ENCODE results near the gene CARD11.
A peak's percentile ranks its signal among the peaks of the same experiment; 100 is the strongest.

Gene CARD11

DNA sequence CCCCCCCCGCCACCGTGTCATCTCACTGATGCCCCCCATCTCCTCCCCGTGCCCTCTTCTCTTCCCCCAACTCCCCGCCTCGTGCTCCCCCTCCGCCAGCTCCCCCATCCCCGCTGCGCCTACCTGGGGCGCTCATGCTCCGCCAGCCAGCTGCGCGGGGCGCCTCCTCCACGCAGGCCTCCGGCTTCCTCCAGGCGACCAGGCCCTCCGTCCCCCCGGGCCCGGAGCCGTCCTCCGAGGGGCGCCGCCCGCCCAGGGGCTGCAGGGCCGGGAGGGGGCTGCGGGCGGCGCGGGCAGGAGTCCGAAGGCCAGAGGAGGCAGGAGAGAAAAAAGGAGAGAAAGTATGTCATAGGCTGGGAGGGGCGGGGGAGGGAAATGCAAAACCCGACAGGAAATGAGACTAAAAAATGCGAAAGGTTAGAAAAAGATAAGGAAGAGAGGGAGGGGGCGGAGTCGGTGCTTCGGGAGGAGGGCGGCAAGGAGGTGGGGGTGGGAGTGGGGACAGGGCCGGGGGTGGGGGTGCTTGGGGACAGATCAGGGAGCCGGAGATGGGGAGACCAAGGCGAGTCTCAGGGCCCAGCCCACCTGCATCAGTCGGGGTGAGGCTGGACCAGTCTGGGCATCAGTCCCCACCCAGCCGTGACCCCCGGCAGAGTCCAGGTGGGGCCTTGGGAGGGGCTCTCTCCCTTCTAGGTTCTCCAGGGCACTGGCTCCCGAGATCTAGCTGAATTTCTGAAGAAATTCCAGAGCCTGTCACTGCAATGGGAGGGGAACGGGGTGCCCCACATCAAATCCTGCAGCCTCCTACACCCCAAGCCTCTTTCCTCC, at the start of gene CARD11:
Gene CARD11, minus strand, starts transcription at position 324 of the 828 bp plus-strand sequence. CDS start 85,361 bp downstream, outside the sequence.
- peak in 1 of 3 donors; percentile 51 for DNase-seq (ENCODE audit: low read depth in 3 of 3)

DNA sequence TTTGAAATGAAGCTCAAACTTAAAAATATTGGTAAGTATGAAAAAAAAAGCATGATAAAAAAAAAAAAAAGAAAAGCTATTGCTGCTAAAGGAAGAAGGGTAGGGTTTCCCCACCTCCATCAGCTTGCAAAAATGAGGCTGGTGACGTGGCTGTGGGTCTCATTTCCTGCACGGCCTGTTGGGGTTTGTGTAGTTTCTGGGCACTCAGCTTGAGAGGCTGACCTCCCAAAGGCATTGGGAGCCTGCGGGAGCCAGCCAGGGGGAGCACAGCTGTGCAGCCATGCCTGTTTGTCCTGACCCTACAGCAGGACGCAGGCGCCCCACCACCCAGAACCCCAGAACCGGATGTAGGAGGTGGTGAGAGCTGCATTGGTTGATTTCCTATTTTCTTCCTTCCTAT, 48.8 kb upstream of the CARD11 start:
- DNase-seq (ENCODE audit: low read depth in 3 of 3), result peak; percentile 48 to 56 (median 50)

DNA sequence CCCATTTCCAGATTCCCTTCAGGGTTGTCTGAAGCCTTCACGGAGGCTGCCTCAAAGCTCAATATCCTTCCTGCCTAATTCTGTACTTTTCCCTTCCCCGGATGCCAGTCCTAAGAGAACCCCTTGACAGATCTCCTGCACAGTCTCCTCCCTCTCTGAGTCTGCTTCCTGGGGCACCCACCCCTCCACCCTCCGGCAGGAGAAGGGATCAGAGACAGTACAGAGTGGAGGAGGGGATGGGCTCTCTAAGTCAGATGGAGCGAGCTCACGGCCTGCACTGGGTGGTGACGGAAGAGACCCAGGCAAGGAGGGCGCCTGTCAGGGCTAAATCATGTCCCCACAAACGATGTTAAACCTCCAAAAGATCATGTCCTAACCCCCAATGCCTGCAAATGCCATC, 48.0 kb upstream of the CARD11 start:
- DNase-seq (ENCODE audit: low read depth in 3 of 3), result no peak

DNA sequence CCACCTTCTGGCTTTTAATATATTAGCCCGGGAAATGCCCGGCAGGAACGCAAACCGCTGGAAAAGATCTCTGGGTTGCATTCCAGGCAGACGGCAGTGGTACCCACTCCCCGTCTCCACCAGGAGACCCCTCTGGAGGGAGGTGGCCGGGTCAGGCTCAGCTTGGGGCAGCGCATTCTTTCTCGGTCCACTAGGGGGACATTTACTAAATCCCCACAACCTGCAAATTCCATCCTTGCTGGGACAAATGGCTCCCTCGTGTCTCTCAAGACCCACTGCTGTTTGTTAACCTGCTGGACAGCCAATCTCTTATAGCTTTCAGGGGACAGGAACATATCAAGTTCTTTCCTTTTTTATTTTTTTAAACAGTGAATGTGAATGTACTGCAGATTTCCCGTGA, 45.8 kb upstream of the CARD11 start:
- no peak for DNase-seq (ENCODE audit: low read depth in 3 of 3)

DNA sequence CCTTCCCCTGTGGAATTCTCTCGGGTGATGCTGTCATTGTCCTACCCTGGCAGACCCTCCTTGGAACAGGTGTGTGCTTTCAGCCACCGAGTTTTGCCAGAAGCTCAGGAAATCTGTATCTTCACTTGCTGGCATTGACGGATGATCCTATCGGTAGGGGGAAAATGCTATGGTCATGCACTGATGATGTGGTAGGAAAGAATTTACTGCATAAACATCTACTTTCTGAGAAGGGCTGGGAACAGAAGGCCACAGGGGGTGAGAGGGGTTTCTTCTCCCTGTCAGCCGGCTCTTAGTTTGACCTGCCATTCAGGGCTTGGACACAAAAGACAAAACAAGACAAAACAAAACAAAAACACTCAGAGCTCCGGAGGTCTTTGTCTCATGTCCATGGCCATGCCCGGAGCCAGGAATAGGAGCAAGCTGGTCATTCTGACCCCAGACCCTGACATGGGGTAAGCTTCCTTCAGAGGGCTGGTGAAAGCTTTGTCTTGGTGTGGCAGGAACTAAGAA, 43.6 kb upstream of the CARD11 start:
- DNase-seq (ENCODE audit: low read depth in 3 of 3), result no peak

DNA sequence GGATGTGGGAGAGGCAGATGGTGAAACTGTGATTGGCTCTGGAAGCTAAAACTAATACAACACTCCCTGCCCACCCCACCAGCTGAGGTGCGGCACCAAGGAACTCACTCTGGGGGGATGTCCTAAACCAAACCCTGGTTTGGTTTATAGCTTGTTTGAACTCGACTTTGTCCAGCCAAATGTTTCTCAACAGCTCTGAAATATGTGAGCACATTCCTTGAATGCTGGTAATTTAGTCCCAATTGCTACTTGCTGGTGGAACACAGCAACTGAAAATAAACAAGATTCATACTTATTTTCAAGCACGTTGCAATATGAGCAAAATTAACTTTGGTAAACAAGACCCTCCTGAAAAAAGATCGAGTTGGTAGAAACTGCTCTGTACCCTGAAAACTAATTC, 39.7 kb upstream of the CARD11 start:
- no peak for DNase-seq (ENCODE audit: low read depth in 3 of 3)

DNA sequence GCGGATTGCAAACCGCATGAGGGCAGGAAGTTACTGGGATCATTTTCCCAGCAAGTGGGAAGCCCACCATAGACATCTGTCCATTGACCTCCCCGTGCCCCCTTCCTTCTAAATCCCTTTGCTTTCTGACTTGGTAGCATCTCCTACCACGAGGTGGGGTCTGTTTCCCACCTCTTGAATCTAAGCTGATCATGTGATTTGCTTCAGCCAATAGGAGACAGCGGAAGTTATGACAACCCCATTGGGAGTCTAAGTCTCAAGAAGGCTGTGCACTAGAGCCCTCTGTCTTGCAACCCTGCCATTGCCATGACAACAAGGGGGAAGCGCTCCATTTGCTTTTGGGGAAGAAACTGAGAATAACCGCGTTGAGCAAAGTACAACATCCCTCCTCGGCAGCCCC, 39.2 kb upstream of the CARD11 start:
- no peak for DNase-seq (ENCODE audit: low read depth in 3 of 3)

DNA sequence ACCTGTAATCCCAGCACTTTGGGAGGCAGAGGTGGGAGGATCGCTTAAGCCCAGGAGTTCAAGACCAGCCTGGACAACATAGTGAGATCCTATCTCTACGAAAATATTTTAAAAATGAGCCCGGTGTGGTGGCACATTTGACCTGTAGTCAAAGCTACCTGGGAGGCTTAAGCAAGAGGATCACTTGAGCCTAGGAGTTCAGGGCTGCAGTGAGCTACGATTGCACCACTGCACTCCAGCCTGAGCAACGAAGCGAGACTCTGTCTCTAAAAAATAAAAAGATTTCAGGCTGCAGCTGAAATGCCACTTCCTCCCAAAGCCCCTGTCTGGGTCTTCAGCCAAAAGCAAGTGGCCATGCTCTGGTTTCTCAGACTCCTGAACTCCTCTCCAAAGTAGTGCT, 38.7 kb upstream of the CARD11 start:
- DNase-seq (ENCODE audit: low read depth in 3 of 3), result no peak

DNA sequence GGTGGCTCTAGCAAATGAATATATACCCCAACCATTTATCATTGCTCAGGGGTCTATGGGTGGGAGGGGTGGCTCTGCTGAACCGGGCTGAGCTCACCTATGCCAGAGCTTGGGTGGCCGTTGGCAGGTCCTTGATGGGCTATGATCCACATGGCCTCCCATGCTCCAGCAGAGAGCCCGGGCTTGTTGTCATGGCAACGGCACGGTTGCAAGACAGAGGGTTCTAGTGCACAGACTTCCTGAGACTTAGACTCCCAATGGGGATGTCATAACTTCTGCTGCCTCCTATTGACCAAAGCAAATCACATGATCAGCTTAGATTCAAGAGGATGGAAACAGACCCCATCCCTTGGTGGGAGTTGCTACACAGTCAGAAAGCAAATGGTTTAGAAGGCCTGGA, 36.4 kb upstream of the CARD11 start:
- DNase-seq (ENCODE audit: low read depth in 3 of 3), result no peak

DNA sequence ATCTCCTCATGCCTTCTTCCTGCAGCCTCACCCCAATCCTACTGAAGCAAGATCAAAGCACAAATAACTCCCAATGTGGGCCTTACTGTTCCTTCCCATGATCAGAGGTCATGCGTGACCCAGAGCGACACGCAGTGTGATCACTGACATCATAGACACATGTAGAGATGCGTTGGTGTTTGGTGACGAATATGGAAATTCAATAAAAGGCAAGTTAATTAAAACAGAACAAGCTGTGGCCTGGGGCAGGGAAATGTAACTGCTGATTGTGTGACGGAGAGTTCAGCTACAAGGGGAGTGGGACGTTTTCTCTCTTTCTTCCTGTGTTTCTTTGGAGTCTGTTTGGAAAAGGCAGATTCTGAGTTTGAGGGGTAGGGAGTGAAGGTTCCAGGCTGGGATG, 34.8 kb upstream of the CARD11 start:
- DNase-seq (ENCODE audit: low read depth in 3 of 3), result no peak

DNA sequence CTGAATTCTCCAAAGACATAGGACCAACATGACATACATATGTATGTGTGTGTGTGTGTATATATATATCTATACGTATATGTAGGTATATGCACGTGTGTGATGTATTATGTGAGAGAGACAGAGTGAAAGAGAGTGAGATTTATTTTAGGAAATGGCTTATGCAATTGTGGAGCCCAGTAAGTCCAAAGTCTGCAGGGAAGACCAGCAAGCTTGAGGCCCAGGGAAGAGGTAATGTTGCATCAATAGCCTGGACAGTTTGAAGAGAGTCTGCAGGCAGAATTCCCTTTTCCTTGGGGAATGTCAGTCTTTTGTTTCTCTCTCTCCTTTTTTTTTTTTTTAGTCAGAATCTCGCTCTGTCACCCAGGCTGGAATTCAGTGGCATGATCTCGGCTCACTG, 33.0 kb upstream of the CARD11 start:
- DNase-seq (ENCODE audit: low read depth in 3 of 3), result no peak

DNA sequence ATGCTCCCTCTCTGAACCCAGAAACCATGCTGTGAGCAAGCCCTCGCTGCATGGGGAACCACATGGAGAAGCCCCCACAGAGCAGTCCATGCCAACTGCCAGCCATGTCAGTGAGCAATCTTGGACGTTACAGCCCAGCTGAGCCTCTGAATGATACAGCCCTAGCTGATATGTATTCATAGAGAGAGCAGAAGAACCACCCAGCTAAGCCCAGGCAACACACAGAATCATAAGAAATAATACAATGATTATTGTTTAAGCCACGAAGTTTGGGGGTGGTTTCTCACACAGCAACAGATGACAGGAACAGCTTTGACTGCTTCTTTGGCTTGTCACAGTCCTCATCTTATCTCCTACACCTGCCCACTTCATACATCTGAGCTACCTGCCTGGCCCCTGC, 32.5 kb upstream of the CARD11 start:
- no peak for DNase-seq (ENCODE audit: low read depth in 3 of 3)

DNA sequence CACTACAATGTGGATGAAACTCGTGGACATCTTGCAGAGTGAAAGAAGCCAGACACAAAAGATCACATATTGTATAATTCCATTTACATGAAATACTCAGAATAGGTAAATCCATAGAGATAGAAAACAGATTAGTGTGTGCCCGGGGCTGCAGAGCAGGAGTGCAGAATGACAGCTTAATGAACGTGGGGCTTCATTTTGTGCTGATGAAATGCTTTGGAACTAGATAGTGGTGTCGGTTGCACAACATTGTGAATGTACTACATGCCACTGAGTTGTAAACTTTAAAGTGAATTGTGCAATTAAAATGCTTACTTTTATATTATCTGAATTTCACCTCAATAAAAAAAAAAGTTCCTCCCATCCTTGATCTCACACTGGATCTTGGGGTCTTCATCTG, 31.8 kb upstream of the CARD11 start:
- DNase-seq (ENCODE audit: low read depth in 3 of 3), result no peak

DNA sequence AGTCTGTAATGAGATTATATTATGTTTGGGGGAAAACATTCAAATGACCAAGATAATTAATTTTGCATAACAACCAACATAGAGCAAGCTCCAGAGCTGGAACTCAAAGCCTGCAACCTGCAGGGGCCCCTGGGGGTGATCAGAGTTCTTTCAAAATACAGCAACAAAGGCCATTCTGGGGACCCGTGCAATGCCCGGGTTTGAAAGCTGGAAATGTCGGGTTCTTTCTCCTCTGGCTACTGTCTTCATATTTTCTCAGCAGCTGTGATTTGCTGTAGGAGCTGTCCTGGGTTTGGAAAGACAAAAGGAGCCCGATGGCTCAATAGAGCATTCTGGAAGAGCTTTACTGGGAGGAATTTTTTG, 30.8 kb upstream of the CARD11 start:
- DNase-seq (ENCODE audit: low read depth in 3 of 3), result no peak

DNA sequence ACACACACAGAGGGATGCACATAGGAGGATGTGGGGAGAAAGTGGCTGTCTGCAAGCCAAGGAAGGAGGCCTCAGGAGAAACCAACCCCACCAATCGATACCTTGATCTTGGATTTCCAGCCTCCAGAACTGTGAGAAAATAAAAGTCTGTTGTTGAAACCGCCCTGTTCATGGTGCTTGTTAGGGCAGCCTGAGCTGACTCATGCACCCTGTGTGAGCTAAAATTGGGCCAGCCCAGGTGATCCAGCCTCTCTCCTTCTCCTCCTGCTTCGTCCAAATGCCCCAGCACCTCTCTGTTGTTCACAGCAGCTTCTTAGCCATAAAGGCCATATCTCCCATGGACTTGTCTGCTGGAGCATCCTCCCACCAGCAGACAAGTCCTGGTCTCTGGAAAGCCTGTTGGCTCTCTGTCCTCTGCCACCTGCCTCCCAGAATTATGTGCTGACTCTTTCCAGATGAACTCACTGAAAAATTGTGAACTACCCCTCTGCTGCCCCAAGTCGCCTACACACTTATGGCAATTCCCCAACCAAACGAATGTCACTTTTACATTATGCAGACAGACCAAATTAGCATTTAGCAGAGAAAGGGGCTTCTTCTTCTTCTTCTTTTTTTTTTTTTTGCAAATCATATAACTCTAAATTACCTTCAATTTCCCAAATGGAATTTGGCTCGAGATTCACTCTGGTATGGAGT, 30.2 kb upstream of the CARD11 start:
- no peak for DNase-seq (ENCODE audit: low read depth in 3 of 3)

DNA sequence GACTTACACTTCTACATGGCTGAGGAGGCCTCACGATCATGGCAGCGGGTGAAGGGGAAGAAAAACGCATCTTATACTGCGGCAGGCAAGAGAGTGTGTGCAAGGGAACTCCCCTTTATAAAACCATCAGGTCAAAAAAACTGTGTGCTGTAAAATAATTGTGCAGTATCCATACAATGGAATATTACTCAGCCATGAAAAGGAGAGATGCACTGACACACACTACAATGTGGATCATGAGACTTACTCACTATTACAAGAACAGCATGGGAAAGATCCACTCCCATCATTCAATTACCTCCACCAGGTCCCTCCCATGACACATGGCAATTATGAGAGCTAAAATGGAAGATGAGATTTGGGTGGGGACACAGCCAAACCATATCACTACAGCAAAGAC, 27.2 kb upstream of the CARD11 start:
- no peak for DNase-seq (ENCODE audit: low read depth in 3 of 3)

DNA sequence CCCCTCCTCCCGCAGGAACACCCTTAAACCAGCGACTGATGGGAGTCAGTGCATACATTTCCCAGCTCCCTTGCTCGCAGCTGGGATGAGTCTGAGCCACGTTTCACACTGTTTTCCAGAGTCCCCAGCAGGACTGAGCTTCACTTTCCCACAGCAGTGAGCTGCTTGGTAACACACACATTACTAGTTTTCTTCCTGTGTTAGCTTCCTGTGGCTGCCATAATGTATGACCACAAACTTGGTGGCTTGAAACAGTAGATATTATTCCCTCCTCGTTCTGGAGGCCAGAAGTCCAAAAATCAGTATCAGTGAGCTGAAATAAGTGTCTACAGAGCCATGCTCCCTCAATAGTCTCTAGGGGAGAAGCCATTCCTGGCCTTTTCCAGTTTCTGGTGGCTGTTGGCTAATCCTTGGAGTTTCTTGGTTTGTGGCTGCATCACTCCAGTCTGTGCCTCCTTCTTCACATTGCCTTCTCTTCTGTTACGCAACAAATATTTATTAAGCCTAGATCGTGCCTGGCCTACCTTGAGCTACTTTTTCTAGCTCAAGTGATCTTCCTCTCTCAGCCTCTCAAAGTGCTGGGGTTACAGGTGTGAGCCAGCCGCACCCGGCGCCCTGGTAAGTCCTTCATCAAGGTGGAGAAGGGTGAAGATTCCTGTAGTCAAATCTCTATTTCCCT, 26.2 kb upstream of the CARD11 start:
- DNase-seq (ENCODE audit: low read depth in 3 of 3), result no peak

DNA sequence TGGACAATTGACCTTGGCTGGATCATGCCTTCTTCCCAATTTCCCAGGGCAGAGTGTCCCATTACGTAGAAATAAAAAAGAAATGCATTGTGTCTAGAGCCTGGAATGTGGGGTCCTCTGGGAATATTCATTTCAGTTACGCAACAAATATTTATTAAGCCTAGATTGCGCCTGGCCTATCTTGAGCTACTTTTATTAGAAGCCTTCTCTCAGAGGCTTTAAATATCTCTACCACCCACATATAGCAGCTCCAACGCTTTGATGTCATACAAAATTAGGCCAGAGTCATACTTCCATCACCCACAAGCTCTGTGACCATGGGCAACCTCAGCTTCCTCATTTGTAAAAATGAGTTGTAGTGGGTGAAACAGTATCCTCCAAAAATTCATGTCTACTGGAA, 24.9 kb upstream of the CARD11 start:
- no peak for DNase-seq (ENCODE audit: low read depth in 3 of 3)

DNA sequence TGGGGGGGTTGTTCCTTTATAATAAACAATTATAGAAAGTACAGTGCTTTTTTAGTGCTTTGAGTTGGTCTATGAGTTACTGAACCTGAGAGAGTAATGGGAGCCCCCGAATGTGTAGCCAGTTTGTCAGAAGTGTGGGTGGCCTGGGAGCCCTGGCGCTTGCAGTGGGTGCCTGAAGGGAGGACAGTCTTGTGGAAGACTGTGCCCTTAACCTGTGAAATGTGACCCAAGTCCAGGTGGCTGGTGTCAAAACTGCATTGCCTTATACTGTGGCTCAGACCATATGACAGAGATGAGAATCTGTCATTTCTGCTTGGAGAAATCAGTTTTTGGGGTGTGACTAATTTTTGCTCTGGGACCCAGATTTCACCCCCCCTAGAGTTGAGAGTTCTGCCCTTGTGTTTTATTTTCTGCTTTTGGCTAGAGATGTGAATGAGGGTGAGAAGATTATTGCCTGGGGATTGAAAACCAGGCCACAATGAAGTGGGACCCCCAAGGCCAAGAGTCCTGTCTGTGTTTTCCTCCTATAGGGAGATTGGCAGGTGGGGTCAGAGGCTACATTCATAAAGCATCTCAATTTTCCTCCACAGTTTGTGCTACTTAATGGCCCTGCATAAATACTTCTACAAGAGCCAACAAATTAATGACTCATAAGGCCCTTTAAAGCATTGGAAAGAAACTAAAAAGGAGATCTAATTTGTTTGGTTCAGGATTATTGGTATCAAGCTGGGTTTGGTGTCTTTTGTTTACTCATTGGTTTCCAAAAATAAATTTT, 24.1 kb upstream of the CARD11 start:
- DNase-seq (ENCODE audit: low read depth in 3 of 3), result no peak

DNA sequence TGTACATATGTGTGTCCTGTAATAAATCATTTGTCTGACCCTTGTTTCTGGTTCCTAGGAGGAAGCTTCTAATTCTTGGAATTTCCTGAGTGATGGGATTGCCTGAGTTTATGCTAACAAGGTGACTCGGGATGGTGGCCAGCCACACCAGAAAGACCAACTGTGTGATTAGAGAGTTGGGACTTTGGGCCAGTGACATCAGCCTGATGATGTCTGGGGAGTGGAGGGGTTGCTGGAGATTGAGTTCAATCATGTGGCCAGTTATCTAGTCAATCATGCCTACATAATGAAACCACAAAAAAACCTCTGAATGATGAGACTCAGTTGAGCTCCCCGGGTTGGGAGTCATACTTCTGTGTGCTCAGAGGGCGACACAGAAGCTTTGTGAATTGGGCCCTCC, 23.5 kb upstream of the CARD11 start:
- DNase-seq (ENCODE audit: low read depth in 3 of 3), result no peak

DNA sequence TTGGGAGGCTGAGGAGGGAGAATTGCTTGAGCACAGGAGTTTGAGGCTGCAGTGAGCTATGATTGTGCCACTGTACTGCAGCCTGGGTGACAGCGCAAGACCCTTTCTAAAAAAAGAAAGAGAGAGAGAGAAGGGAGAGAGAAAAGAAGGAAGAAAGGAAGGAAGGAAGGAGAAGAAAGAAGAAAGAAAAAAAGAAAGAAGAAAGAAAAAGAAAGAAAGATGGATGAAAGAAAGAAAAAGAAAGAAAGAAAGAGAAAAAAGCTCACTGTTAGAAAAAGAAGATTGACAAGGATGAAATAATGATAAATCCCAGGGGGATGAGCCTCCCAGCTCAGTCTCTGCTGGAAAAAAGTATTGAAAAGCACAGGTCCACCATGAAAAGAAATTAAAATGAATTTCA, 22.8 kb upstream of the CARD11 start:
- no peak for DNase-seq (ENCODE audit: low read depth in 3 of 3)

DNA sequence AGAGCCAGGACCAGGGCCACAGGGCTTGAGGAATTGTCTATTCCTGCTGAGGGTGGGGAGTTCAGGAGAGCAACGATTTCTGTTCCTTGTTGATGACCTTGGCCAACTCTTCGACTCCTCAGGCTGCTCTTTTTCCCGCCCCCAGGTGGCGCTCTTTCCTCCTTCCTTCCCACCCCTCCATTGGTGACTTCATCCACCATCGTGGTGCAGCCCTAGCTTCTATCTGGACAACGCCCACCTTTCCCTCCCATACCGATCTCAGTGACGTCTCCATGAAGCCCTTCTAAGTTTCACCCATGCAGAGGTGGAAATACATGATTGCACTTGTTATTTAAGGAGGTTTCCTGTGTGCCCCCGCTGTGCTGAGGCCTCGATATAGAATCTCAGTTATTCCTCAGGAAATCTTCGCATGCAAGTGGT, 22.1 kb upstream of the CARD11 start:
- peak; percentile 49 to 59 (median 50) for DNase-seq (ENCODE audit: low read depth in 3 of 3)
